ENCODE data around the gene LAMA2.
A peak's percentile ranks its signal among the peaks of the same experiment; 100 is the strongest.

LAMA2 gene

DNA sequence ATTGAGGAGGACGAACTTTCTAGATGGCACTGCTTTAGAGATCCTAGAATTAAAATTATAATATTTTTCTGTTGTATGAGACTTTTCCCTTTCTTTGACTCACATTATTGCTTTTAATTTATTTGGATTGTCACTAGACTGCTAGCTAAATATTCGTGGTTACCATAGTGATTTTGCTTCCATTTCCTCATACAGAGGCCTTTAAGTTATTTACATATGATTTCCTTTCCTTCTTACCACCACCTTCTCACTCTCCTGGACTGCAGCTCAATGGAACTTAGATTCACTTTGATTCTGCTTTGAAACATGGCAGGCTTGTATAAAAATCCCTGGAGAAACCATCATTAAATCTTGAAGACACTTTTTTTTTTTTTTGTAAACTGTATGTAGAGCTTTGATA lies 222.9 kb downstream of the LAMA2 start:
- no peak for DNase-seq
- intact Hi-C loops (cut with DNase I): no loop called here

- intact Hi-C loops (cut with DNase I): no loop called here
- no peak for DNase-seq
Measured at GRCh38 chr6:129108337-129108736, 225.4 kb downstream of the LAMA2 start.

DNA sequence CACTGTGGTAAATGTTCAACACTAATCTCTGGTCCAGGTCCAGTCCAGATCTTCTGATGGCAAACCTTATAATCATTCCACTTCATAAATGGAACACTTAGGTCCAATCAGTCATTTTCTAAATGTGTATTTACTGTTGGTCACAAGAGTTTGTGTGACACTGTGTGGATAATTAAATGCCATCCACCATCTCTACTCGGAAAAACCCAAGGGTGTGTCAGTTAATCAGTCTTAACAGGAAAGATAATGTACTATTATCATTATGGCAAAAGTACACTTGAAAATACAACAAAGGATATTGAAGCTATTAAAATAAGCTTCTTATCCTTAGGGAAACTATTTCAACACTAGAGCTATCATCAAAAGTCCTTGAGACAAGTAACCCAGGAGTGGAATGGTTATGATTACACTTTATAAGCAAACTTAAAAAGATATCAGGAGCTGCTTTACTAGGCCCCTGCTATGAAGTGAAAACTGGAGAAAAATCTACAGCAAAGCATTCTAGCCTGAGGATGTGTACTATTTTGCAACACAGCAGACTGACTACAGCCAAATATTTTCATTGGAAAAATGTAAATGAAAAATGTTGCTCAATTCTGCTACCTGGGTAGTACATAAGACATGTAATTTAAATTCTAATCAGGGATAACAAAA lies 227.9 kb downstream of the LAMA2 start:
- no peak for DNase-seq
- intact Hi-C loops (cut with DNase I): no loop called here

- intact Hi-C loops (cut with DNase I): no loop called here
- no peak for DNase-seq
Measured at GRCh38 chr6:129111346-129111745, 228.4 kb downstream of the LAMA2 start.

GRCh38 chr6:129111853-129112252 lies 228.9 kb downstream of the LAMA2 start:
- DNase-seq: no peak
- intact Hi-C loops (cut with DNase I): no loop called here

DNA sequence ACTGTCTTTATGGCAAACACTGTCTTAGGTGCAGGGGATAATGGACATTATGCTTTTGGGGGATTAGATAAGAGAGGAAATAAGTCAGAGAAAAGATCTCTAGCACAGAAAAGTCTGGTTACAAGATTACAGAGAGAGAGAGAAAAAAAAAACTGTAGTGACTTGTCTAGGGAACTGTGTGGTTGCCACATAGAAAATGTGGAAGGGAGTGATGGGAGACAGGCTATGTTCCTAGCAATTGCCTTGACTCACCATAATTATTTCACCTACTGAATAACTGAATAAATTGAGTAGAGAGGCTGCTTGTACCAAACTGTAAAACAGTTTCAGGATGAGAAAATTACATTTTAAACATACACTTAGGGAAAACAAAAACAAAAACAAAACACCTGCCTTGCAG lies 229.7 kb downstream of the LAMA2 start:
- DNase-seq: peak in 2 of 42 donors; percentile 20 to 42
- intact Hi-C loops (cut with DNase I): no loop called here

- intact Hi-C loops (cut with DNase I): no loop called here
- no peak for DNase-seq
Measured at GRCh38 chr6:129113637-129114036, 230.7 kb downstream of the LAMA2 start.

GRCh38 chr6:129114636-129115391 lies 231.9 kb downstream of the LAMA2 start:
- DNase-seq: no peak
- intact Hi-C loops (cut with DNase I): no loop called here

DNA sequence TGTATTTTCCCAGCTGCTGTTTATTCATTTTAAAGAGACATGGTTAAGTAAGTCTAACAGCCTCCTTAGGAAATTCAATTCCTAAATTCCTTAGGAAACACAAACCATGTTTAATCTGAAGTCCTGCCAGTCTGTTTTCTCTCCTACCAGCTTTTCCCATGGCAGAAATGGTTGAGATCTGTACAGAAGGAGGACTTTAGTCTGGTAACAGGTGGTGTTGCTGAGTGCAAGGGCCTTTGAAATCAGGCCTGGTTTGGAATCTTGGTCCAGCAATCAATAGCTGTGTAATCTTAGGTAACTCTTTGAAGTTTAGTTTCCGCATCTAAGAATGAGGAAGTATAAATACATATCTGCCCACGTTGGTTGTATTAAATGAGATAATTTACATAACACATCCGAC lies 232.5 kb downstream of the LAMA2 start:
- intact Hi-C loops (cut with DNase I): no loop called here
- DNase-seq: no peak

DNA sequence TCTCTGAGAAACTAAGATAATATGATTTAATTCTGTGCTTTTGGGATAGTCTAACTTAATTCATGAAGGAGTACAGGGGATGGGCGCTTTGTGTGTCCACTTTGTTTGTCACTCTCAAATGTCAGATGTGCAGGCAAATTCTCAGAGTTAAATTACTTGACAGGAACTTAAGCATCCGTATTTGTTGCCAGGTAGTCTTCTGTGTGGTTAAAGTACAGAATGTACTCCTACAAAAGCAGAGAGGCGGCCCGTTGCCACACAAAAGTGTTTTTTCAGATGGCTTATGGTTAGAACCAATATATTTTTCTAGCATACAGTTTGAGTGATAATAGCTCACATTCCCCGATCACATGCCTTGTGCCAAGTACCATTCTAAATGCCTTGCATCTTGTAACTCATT lies 234.4 kb downstream of the LAMA2 start:
- peak in 1 of 42 donors; percentile 10 for DNase-seq
- intact Hi-C loops (cut with DNase I): no loop called here

GRCh38 chr6:129120856-129121638 lies 238.1 kb downstream of the LAMA2 start:
- intact Hi-C loops (cut with DNase I): no loop called here
- no peak for DNase-seq

DNA sequence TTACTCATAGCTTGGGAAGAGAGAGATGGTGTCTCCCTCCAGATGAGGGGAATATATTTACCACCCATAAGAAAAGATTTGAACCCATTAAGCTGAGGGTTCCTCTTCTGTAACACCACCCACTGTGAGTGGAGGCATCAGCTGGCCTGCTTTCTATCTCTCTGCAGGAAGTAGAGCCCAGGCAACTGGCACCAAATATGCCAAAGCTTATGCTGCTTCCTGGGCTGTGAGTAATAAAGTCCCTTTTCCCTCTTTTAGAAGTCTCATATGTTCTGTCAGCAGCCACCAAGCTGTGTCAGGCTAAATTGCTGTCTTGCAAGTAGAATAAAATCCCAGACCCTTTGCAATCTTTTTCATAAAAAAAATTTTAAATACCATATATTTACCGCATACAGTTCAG lies 241.4 kb downstream of the LAMA2 start:
- intact Hi-C loops (cut with DNase I): no loop called here
- DNase-seq: no peak

DNA sequence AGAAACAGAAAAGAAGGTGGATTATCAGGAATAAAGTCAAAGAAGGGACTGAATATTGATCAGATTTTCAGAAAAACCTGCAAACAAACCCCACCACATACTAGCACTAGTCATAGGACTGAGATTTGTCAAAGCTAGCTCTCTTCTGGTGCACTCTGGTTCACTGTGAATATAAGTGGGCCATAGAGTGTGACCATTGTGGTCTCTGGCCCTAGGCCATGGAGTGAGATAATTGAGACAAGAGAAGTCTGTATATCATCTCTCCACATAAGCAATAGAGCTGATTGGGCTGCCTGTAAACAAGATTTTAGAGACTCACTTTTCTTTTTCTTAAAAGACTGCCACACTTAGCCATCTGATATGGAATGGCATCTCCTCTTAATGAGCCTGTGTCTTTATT lies 247.2 kb downstream of the LAMA2 start:
- peak in 2 of 42 donors; percentile 15 to 20 for DNase-seq
- intact Hi-C loops (cut with DNase I): loop anchor here (10.0 kb wide), 1 partner anchor 125 kb away; no protein-coding TSS in a partner anchor

DNA sequence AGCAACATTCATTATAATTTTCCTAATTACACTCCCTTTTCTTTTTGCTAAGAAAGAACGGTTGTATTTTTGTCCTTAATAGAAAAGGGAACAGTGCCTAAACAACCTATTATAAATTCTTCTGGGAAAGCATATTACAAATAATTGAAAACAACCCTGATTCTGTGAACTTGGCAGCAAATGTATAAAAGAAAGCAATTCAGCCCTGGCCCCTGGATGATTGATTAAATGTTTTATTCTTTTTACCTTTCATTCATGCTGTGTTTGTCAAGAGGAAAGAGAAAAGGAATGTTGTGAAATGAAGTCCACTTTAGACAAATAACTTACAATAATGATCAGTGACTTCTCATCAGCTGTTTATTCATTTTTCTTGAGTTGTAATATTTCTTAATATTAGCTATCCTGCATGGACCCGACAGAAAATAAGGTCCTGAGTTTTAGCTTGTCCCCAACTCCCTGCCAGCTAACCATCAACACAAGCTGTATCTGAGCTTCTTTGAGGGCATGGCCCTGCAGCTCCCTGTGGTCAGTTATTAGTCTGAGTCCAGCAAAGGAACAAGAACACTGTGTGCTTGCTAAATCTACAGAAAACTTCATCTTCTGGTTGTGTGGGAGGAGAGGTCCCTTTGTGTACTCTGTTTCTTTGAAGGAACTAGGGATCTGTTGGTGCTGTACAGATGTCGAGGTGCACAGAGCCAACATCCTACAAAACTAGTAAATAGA lies 248.2 kb downstream of the LAMA2 start:
- peak in 8 of 42 donors; percentile 10 to 54 (median 31) for DNase-seq
- intact Hi-C loops (cut with DNase I): loop anchor here (10.0 kb wide), 1 partner anchor 124 kb away; no protein-coding TSS in a partner anchor

DNA sequence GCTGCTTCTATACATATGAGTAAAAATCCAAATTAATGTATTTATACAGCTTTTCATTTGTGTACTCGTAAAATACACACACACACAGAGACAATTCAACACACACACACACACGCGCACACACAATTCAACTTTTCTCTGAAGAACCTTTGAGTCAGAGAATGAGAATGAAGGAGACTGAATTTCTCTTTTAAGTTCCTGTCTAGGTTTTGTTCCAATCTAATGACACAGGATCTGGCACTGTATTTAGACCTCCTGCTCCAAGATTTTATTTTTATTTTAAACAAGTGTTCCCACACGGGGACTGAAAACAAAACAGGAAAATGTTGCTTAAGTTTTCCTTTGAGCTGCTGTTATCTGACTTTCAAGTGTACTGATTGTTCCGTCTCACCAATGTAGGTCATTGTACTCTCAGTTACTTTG lies 250.8 kb downstream of the LAMA2 start:
- intact Hi-C loops (cut with DNase I): loop anchor here (10.0 kb wide), 1 partner anchor 121 kb away; no protein-coding TSS in a partner anchor
- no peak for DNase-seq

- peak in 35 of 42 donors; percentile 3 to 77 (median 31) for DNase-seq
- intact Hi-C loops (cut with DNase I): loop anchor here (10.0 kb wide), 1 partner anchor 120 kb away; no protein-coding TSS in a partner anchor
Measured at GRCh38 chr6:129134535-129134934, 251.6 kb downstream of the LAMA2 start.

GRCh38 chr6:129135451-129135850 lies 252.5 kb downstream of the LAMA2 start:
- DNase-seq: no peak
- intact Hi-C loops (cut with DNase I): loop anchor here (10.0 kb wide), 1 partner anchor 119 kb away; no protein-coding TSS in a partner anchor

DNA sequence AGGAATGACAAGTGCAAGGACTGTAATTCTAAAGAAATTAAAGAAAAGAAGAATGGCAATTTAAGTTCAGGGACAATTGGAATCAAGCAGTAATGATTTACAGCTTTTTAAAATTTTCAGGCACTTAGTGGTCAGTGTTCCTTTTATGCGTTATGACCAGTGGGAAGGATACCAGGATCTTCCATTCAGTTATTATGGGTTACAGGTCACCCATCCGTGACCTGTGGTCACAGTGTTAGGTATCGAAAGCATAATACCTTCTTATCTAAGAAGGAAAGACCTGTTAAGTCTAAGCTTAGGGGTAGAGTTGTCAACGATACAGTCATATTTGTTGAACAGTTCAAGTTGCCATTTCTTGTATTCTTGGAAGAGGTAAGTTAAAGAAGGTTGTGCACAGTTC lies 253.8 kb downstream of the LAMA2 start:
- intact Hi-C loops (cut with DNase I): loop anchor here (10.0 kb wide), 1 partner anchor 118 kb away; no protein-coding TSS in a partner anchor

More for the DNA sequence above, 253.8 kb downstream of the LAMA2 start:
- no peak for DNase-seq
